GM12878 (cell line): ENCODE measurements around the gene MALRD1. TPM values are rescaled to one million over a fixed set of nuclear protein-coding genes. Genes with fewer than 3 reads are reported as not detected.

Experiments
- ATAC-seq: fragments of 200-7000 bp; cut with Tn5 transposase; 3 replicates; pipeline ENCODE4 v1.9.1; 2020; ENCODE audit warnings: mild to moderate bottlenecking, moderate library complexity
- BruUV-seq: library from RNA; stranded (reverse); fragments of 400-500 nt; replicated peaks from 2 replicates; lab custom pipeline; 2021; lab: Mats Ljungman, UMichigan
- CTCF ChIA-PET: fragments of 300-600 bp; sonication (Branson Sonifier 250); formaldehyde crosslinking; extraction: SDS; loops from one replicate; lab custom pipeline; 2021; ENCODE audit warnings: inconsistent platforms; lab: Yijun Ruan, JAX
- POLR2A ChIA-PET: fragments of 350-600 bp; formaldehyde crosslinking; extraction: SDS; loops from one replicate; lab custom pipeline; 2021; ENCODE audit warnings: inconsistent platforms; lab: Charles Lee
- RAD21 ChIA-PET: fragments of 300-600 bp; sonication (Branson Sonifier 250); formaldehyde crosslinking; loops from one replicate; lab custom pipeline; 2023; ENCODE audit warnings: antibody characterized with exemption; ENCODE audit not compliant: unreplicated experiment; lab: Charles Lee
- SMC1A ChIA-PET: fragments of 300-600 bp; sonication (Branson Sonifier 250); formaldehyde crosslinking; loops from one replicate; lab custom pipeline; 2023; ENCODE audit not compliant: unreplicated experiment, uncharacterized antibody; lab: Charles Lee
- DNase-seq: peaks from one replicate; pipeline ENCODE4 v3.0.0-alpha.2; 2011; ENCODE audit warnings: low read depth, low spot score
- FAIRE-seq: peaks from 3 replicates; lab custom pipeline; 2011; peaks lifted over from hg19 to GRCh38; lab: Jason Lieb, UNC
- H2AFZ ChIP-seq: 2 replicates; pipeline ENCODE4 v1.6.0; 2011; ENCODE audit warnings: low read depth, low read length, control low read depth; ENCODE audit not compliant: control insufficient read depth
- H3K27ac ChIP-seq: 2 replicates; pipeline ENCODE4 v1.5.1; 2011; ENCODE audit warnings: control low read depth; ENCODE audit not compliant: control insufficient read depth, insufficient read depth
- H3K27me3 ChIP-seq, 2 experiments: replicated peaks in 1 of 2; 2 replicates each; pipeline versions ENCODE4 v1.6.0 to v1.6.1; 2011; ENCODE audit warnings: low read length in 1 of 2; ENCODE audit not compliant: control insufficient read depth in 2 of 2, insufficient read depth in 2 of 2
- H3K36me3 ChIP-seq, 2 experiments: 2 replicates each; pipeline ENCODE4 v1.5.1; 2011; ENCODE audit warnings: low read length in 1 of 2; ENCODE audit not compliant: control insufficient read depth in 2 of 2, insufficient read depth in 2 of 2
- H3K4me1 ChIP-seq: 2 replicates; pipeline ENCODE4 v1.6.1; 2011; ENCODE audit warnings: mild to moderate bottlenecking, low read length, moderate library complexity, mixed read lengths; ENCODE audit not compliant: control insufficient read depth, insufficient read depth
- H3K4me2 ChIP-seq: 2 replicates; pipeline ENCODE4 v1.6.0; 2011; ENCODE audit warnings: control low read depth; ENCODE audit not compliant: control insufficient read depth, insufficient read depth
- H3K4me3 ChIP-seq: fragments of 200-600 bp; sonication (generic); 2 replicates; pipeline ENCODE4 v1.5.1; 2016
- H3K79me2 ChIP-seq: 2 replicates; pipeline ENCODE4 v1.6.0; 2011; ENCODE audit warnings: low read length; ENCODE audit not compliant: control insufficient read depth, insufficient read depth
- H3K9ac ChIP-seq: 2 replicates; pipeline ENCODE4 v1.8.0; 2011; ENCODE audit warnings: low read length, control low read depth, mixed read lengths; ENCODE audit not compliant: control insufficient read depth, insufficient read depth
- H3K9me3 ChIP-seq: replicated peaks from 3 replicates; pipeline ENCODE4 v1.5.1; 2011; ENCODE audit warnings: mild to moderate bottlenecking, low read length; ENCODE audit not compliant: control insufficient read depth, insufficient read depth
- H4K20me1 ChIP-seq: 2 replicates; pipeline ENCODE4 v1.6.0; 2011; ENCODE audit not compliant: control insufficient read depth, insufficient read depth
- BMI1 ChIP-seq: fragments of 450-650 bp; IDR thresholded peaks from 2 replicates; pipeline ENCODE4 v1.6.1; 2016; ENCODE audit warnings: mild to moderate bottlenecking, moderate library complexity, borderline replicate concordance
- CEBPB ChIP-seq, 2 experiments: fragments of 150-350 bp in 1 of 2; IDR thresholded peaks; 2 replicates each; pipeline ENCODE4 v1.6.1; 2012 to 2014; ENCODE audit warnings: low read depth in 2 of 2, low read length in 2 of 2, borderline replicate concordance in 1 of 2, inconsistent platforms in 1 of 2
- ESRRA ChIP-seq: IDR thresholded peaks from 2 replicates; pipeline ENCODE4 v1.6.1; 2012; ENCODE audit warnings: mild to moderate bottlenecking, low read length, improper control_type of control experiment
- GABPA ChIP-seq: IDR thresholded peaks from 2 replicates; pipeline ENCODE4 v1.6.1; 2014; ENCODE audit warnings: antibody characterized with exemption, low read depth, mild to moderate bottlenecking, inconsistent platforms
- HDAC6 ChIP-seq: fragments of 200-600 bp; sonication (generic); IDR thresholded peaks from one replicate; pipeline ENCODE4 v1.8.0; 2017; ENCODE audit warnings: antibody characterized with exemption; ENCODE audit not compliant: unreplicated experiment
- MXI1 ChIP-seq: fragments of 150-350 bp; IDR thresholded peaks from 2 replicates; pipeline ENCODE4 v1.6.1; 2011; ENCODE audit warnings: low read depth, mild to moderate bottlenecking, inconsistent platforms, low read length, improper control_type of control experiment
- POLR2AphosphoS5 ChIP-seq: IDR thresholded peaks from 2 replicates; pipeline ENCODE4 v1.6.1; 2011; ENCODE audit warnings: mild to moderate bottlenecking, low read length, inconsistent platforms
- RFX5 ChIP-seq: IDR thresholded peaks from 2 replicates; pipeline ENCODE4 v1.6.1; 2011; ENCODE audit warnings: low read depth, low read length, improper control_type of control experiment
- ZNF274 ChIP-seq: IDR thresholded peaks from one replicate; pipeline ENCODE4 v1.8.0; 2011; ENCODE audit not compliant: insufficient read length, insufficient read depth
- WGBS: methylation state at CpG from one replicate; pipeline ENCODE4 v1.1.6; 2016; ENCODE audit warnings: low lambda C conversion rate; ENCODE audit not compliant: insufficient replicate concordance, insufficient coverage; ENCODE audit errors: missing lambda C conversion rate; 5-methylcytosine and 5-hydroxymethylcytosine counted together
- in situ Hi-C: fragments of 300-500 bp; cut with MboI; formaldehyde crosslinking; loops from 9 replicates; pipeline ENCODE4 v1.14.3; 2018; ENCODE audit warnings: mixed read lengths
- intact Hi-C: fragments of 100-400 bp; cut with micrococcal nuclease; formaldehyde crosslinking; loops from one replicate; pipeline ENCODE4 v1.14.2; 2022; ENCODE audit not compliant: unreplicated experiment
- polyA plus RNA-seq, 11 experiments: library from polyadenylated mRNA; depleted of rRNA in 4 of 11; unstranded in 6 of 11; stranded (reverse) in 5 of 11; fragments of >200 nt; fragmentation: Nextera tagmentation in 4 of 11; fragmentation: Illumina TruSeq in 1 of 11; extraction: Ambion mirVana in 4 of 11; extraction: Trizol in 1 of 11; gene quantifications; 1 replicate in 1 of 11; 2 replicates in 10 of 11; pipeline versions ENCODE4 v1.2.1 to v1.2.3, GENCODE V29; 2011 to 2016; ENCODE audit warnings: inconsistent platforms in 2 of 11, missing spikeins in 2 of 11, low read depth in 1 of 11
- total RNA-seq, 4 experiments: library from RNA; depleted of rRNA in 3 of 4; stranded (reverse); fragments of >200 nt in 3 of 4; fragmentation: Illumina TruSeq in 1 of 4; extraction: Trizol in 1 of 4; gene quantifications; 2 replicates each; pipeline versions ENCODE4 v1.2.1 to v1.2.3, GENCODE V29; 2013 to 2021
- TF ChIP-seq, protein P1 (sequence below): IDR thresholded peaks from 2 replicates; pipeline ENCODE4 v1.6.1; 2011; ENCODE audit warnings: low read depth, mild to moderate bottlenecking, low read length, moderate library complexity, borderline replicate concordance; ENCODE audit errors: extremely low read depth
- TF ChIP-seq, protein P2 (sequence below): fragments of 450-650 bp; IDR thresholded peaks from 2 replicates; pipeline ENCODE4 v1.6.1; 2017; ENCODE audit warnings: low read depth, mild to moderate bottlenecking, moderate library complexity
- TF ChIP-seq, protein P3 (sequence below): IDR thresholded peaks from 2 replicates; pipeline ENCODE4 v1.6.1; 2012; ENCODE audit warnings: improper control_type of control experiment, low read depth, low read length; ENCODE audit not compliant: insufficient replicate concordance

Gene MALRD1
- total and polyA plus RNA-seq, 10 of the 15 experiments (the other 5 are each of a cell fraction or from before 2014, with no cell fraction given) = 0.12 to 6.6 (median 0.26) TPM; not detected in 2

DNA sequence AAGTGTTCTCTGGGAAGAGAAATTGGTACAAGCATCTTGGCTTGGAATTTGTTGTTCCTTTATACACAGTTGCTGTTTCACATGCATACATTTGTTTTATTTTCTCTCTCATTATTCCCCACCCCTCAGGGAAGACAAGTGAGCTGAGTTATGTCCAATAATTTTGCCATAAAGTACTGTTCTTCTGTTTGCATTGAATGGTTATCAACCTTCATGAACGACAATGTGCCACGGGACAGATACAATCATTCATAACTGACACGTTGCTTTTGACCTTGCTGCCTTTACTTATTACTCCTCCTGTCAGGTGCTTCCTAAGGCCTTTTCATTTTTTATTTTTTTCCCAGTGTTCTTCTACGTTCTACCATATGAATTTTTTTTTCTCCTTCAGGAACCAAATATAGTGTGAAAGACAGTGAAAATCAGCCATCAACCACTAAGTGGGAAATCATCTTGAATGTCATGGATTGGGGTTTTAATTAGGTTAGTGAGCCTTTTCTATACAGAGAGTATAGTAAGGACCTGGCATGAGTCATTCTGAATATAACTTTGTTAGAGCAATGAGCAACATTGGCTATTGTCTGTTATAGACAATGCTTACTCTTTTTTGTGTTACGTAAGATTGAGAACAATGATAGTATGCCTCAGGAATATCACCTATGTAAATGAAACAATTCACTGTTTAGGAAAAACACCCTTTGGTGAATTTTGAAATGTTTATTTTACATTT, 383.2 kb downstream of the MALRD1 start:
- ChIA-PET RAD21 (no interaction called here), POLR2A (no interaction called here), SMC1A (no interaction called here), CTCF (interaction anchor here (1.7 kb wide), 1 partner anchor 13 kb away, joined by 4 read pairs; no protein-coding TSS in a partner anchor)
- H3K27ac ChIP-seq = no peak overlapping the region
- H3K4me3 ChIP-seq = no peak overlapping the region
- no peaks in the 10 kb centered on the region for H4K20me1 ChIP-seq
- ATAC-seq (no peak), FAIRE-seq (no peak), DNase-seq (no peak)
- no peaks in the 10 kb centered on the region for H3K4me1 ChIP-seq
- no peaks in the 10 kb centered on the region for H3K79me2 ChIP-seq
- intact Hi-C loops (no loop called here), in situ Hi-C loops (no loop called here)
- H3K27me3 ChIP-seq = no peaks in the 10 kb centered on the region
- WGBS = 39% methylated on average over 5 of the region's 5 CpGs
- no peaks in the 10 kb centered on the region for H3K36me3 ChIP-seq
- H3K9ac ChIP-seq = no peak overlapping the region
- no TSS peak for BruUV-seq
- no peak overlapping the region for H2AFZ ChIP-seq
- no peak for TF ChIP-seq GABPA
- TF ChIP-seq CEBPB (IDR thresholded peaks at IDR 0.05; ENCODE audit: borderline replicate concordance in 1 of 2, low read depth in 2 of 2, low read length in 2 of 2) = no peak
- TF ChIP-seq MXI1 = no peak
- TF ChIP-seq, protein P1, sequence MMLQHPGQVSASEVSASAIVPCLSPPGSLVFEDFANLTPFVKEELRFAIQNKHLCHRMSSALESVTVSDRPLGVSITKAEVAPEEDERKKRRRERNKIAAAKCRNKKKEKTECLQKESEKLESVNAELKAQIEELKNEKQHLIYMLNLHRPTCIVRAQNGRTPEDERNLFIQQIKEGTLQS = no peak
- no peak for TF ChIP-seq RFX5
- TF ChIP-seq ZNF274 = no peak
- no peak for TF ChIP-seq BMI1
- no peak for TF ChIP-seq POLR2AphosphoS5
- no peak for TF ChIP-seq ESRRA
- TF ChIP-seq, protein P2, sequence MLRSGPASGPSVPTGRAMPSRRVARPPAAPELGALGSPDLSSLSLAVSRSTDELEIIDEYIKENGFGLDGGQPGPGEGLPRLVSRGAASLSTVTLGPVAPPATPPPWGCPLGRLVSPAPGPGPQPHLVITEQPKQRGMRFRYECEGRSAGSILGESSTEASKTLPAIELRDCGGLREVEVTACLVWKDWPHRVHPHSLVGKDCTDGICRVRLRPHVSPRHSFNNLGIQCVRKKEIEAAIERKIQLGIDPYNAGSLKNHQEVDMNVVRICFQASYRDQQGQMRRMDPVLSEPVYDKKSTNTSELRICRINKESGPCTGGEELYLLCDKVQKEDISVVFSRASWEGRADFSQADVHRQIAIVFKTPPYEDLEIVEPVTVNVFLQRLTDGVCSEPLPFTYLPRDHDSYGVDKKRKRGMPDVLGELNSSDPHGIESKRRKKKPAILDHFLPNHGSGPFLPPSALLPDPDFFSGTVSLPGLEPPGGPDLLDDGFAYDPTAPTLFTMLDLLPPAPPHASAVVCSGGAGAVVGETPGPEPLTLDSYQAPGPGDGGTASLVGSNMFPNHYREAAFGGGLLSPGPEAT = no peak
- TF ChIP-seq, protein P3, sequence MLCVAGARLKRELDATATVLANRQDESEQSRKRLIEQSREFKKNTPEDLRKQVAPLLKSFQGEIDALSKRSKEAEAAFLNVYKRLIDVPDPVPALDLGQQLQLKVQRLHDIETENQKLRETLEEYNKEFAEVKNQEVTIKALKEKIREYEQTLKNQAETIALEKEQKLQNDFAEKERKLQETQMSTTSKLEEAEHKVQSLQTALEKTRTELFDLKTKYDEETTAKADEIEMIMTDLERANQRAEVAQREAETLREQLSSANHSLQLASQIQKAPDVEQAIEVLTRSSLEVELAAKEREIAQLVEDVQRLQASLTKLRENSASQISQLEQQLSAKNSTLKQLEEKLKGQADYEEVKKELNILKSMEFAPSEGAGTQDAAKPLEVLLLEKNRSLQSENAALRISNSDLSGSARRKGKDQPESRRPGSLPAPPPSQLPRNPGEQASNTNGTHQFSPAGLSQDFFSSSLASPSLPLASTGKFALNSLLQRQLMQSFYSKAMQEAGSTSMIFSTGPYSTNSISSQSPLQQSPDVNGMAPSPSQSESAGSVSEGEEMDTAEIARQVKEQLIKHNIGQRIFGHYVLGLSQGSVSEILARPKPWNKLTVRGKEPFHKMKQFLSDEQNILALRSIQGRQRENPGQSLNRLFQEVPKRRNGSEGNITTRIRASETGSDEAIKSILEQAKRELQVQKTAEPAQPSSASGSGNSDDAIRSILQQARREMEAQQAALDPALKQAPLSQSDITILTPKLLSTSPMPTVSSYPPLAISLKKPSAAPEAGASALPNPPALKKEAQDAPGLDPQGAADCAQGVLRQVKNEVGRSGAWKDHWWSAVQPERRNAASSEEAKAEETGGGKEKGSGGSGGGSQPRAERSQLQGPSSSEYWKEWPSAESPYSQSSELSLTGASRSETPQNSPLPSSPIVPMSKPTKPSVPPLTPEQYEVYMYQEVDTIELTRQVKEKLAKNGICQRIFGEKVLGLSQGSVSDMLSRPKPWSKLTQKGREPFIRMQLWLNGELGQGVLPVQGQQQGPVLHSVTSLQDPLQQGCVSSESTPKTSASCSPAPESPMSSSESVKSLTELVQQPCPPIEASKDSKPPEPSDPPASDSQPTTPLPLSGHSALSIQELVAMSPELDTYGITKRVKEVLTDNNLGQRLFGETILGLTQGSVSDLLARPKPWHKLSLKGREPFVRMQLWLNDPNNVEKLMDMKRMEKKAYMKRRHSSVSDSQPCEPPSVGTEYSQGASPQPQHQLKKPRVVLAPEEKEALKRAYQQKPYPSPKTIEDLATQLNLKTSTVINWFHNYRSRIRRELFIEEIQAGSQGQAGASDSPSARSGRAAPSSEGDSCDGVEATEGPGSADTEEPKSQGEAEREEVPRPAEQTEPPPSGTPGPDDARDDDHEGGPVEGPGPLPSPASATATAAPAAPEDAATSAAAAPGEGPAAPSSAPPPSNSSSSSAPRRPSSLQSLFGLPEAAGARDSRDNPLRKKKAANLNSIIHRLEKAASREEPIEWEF = no peak
- no peak for TF ChIP-seq HDAC6
- H3K9me3 ChIP-seq = no peaks in the 10 kb centered on the region
- no peak overlapping the region for H3K4me2 ChIP-seq
